HFFc6 (cell line): ENCODE measurements around the gene SCN4A. TPM values are rescaled to one million over a fixed set of nuclear protein-coding genes. Genes with fewer than 3 reads are reported as not detected.
A peak's percentile ranks its signal among the peaks of the same experiment; 100 is the strongest.

Experiments used
- DNase-seq: peaks from one replicate; pipeline ENCODE4 v3.0.0-alpha.2; 2018
- H3K27ac Mint-ChIP-seq: 2 replicates; pipeline ENCODE4 v1.8.0; 2020; ENCODE audit warnings: mild to moderate bottlenecking, mixed read lengths
- H3K27me3 Mint-ChIP-seq: 2 replicates; pipeline ENCODE4 v1.8.0; 2021; ENCODE audit warnings: mild to moderate bottlenecking, moderate library complexity, mixed read lengths; ENCODE audit not compliant: insufficient read depth
- H3K36me3 Mint-ChIP-seq: 2 replicates; pipeline ENCODE4 v1.8.0; 2021; ENCODE audit warnings: low read depth, mixed read lengths
- H3K4me1 Mint-ChIP-seq: 2 replicates; pipeline ENCODE4 v1.8.0; 2020; ENCODE audit warnings: low read depth, mixed read lengths
- H3K4me3 Mint-ChIP-seq: 2 replicates; pipeline ENCODE4 v1.8.0; 2020; ENCODE audit warnings: mild to moderate bottlenecking, moderate library complexity, mixed read lengths
- H3K9me3 Mint-ChIP-seq: 2 replicates; pipeline ENCODE4 v1.8.0; 2020; ENCODE audit warnings: mild to moderate bottlenecking, mixed read lengths
- total RNA-seq, 6 experiments: library from RNA; stranded (reverse); fragmentation: NEBNext Ultra II Directional; extraction: Animal tissue kit (Norgen Biotek cat#: 25700); gene quantifications; 2 replicates in 1 of 6; 3 replicates in 5 of 6; pipeline ENCODE4 v1.2.3, GENCODE V29; 2021
- TF ChIP-seq, protein P1 (sequence below): fragments of 200-600 bp; sonication (generic); IDR thresholded peaks from 2 replicates; pipeline ENCODE4 v1.5.0; 2021; ENCODE audit warnings: antibody characterized with exemption, mild to moderate bottlenecking

Gene SCN4A
- total RNA-seq, 6 experiments from 2014 or later: not detected

DNA sequence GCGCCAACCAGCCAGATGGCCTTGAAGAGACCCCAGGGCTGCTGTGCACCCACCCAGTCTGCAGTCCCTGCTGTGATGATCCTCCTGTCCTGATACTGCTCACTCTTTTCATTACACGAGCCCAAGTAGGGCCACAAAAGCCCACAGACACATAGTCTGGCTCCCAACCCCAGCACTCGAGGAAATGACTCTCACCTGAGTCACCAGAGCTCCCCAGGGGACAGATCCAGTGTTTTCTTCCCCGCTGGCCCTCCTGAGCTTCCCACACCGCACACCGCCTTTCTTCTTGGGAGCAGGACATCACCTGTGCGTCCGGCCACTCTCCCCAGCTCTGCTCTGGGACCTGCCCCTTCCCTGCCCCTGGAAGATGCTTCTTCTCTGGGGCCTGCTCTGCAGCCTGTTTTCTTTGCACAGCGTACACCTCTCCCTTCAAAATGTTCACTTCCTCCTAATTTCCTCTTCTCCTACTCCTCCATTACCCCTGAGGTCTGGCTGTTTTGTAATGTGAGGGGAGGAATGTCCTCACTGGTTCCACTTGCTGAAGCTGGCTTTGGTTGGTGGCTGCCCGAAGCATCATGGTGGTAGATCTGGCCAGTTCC lies 2.0 kb upstream of the SCN4A start:
- Mint-ChIP-seq H3K9me3 (no peaks in the 10 kb centered on the region), H3K36me3 (no peaks in the 10 kb centered on the region), H3K4me3 (peak overlapping the region; percentile 67), H3K27me3 (peaks cover 10% of the 10 kb centered on the region), H3K27ac (peak overlapping the region; percentile 73), H3K4me1 (peaks cover 29% of the 10 kb centered on the region)
- TF ChIP-seq, protein P1, sequence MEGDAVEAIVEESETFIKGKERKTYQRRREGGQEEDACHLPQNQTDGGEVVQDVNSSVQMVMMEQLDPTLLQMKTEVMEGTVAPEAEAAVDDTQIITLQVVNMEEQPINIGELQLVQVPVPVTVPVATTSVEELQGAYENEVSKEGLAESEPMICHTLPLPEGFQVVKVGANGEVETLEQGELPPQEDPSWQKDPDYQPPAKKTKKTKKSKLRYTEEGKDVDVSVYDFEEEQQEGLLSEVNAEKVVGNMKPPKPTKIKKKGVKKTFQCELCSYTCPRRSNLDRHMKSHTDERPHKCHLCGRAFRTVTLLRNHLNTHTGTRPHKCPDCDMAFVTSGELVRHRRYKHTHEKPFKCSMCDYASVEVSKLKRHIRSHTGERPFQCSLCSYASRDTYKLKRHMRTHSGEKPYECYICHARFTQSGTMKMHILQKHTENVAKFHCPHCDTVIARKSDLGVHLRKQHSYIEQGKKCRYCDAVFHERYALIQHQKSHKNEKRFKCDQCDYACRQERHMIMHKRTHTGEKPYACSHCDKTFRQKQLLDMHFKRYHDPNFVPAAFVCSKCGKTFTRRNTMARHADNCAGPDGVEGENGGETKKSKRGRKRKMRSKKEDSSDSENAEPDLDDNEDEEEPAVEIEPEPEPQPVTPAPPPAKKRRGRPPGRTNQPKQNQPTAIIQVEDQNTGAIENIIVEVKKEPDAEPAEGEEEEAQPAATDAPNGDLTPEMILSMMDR: no peak
- DNase-seq: peak; percentile 43

- peak; percentile 11 for DNase-seq
- TF ChIP-seq, protein P1: no peak
- H3K36me3 Mint-ChIP-seq: no peaks in the 10 kb centered on the region
- peaks cover 29% of the 10 kb centered on the region for H3K4me1 Mint-ChIP-seq
- H3K9me3 Mint-ChIP-seq: no peaks in the 10 kb centered on the region
- peak overlapping the region; percentile 73 for H3K27ac Mint-ChIP-seq
- peaks cover 10% of the 10 kb centered on the region for H3K27me3 Mint-ChIP-seq
- H3K4me3 Mint-ChIP-seq: peak overlapping the region; percentile 67
These were observed 1.3 kb upstream of the SCN4A start for GRCh38 chr17:63973930-63974593.

DNA sequence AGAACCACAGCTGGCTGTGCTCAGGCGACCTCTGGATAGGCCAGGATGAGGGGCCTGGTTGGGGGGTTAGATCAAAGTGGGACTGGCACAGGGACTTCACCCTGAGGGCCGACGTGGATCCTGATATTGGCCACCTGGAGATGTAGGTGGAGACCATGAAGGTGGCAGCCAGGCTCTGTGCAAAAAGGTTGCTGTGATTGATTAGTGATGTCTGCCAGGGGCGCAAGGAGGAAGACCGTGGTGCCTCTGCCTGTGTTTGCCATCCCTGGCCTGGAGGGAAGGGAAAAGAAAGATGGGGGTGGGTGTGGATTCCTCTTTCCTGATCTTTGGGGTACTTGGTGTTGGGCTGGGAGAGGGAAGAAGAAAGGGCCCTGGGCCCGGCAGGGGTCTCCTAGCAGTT lies 529 bp upstream of the SCN4A start:
- H3K27me3 Mint-ChIP-seq: peaks cover 10% of the 10 kb centered on the region
- H3K4me1 Mint-ChIP-seq: peaks cover 29% of the 10 kb centered on the region
- no peak overlapping the region for H3K4me3 Mint-ChIP-seq

GRCh38 chr17:63969278-63969677 lies 3.4 kb downstream of the SCN4A start:
- H3K9me3 Mint-ChIP-seq: no peaks in the 10 kb centered on the region
- TF ChIP-seq, protein P1: no peak

More for the DNA sequence above, 529 bp upstream of the SCN4A start:
- Mint-ChIP-seq H3K9me3 (no peaks in the 10 kb centered on the region), H3K27ac (no peak overlapping the region), H3K36me3 (no peaks in the 10 kb centered on the region)
- TF ChIP-seq, protein P1: no peak
- no peak for DNase-seq

DNA sequence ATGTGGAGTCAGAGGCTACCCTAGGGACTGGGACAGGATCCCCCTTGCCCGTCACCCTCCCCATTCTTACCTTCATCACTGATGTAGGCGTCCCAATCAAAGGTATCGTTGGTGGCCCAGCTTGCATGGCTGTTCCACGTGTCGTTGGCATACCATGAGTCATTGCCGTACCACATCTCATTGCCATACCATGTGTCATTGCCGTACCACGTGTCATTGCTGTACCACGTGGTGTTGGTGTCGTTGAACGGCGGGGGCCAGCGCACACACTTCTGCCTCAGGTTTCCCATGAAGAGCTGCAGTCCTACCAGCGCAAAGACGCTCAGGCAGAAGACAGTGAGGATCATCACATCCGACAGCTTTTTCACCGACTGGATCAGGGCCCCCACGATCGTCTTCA lies 4.8 kb downstream of the SCN4A start:
- no peaks in the 10 kb centered on the region for H3K9me3 Mint-ChIP-seq
- H3K4me3 Mint-ChIP-seq: no peak overlapping the region
- H3K27me3 Mint-ChIP-seq: peaks cover 11% of the 10 kb centered on the region
- TF ChIP-seq, protein P1: no peak
- H3K36me3 Mint-ChIP-seq: no peaks in the 10 kb centered on the region
- no peak overlapping the region for H3K27ac Mint-ChIP-seq
- DNase-seq: no peak
- H3K4me1 Mint-ChIP-seq: no peaks in the 10 kb centered on the region

More at GRCh38 chr17:63969278-63969677, 3.4 kb downstream of the SCN4A start:
- no peak overlapping the region for H3K27ac Mint-ChIP-seq
- peaks cover 10% of the 10 kb centered on the region for H3K4me1 Mint-ChIP-seq
- no peaks in the 10 kb centered on the region for H3K36me3 Mint-ChIP-seq
- H3K4me3 Mint-ChIP-seq: no peak overlapping the region
- H3K27me3 Mint-ChIP-seq: peaks cover 11% of the 10 kb centered on the region
- no peak for DNase-seq
